GM18861 (cell line): ENCODE data around the gene ZNF431.
"Not testable (repeated sequence)": the region's sequence is repeated elsewhere in the genome, so short reads cannot be mapped to it uniquely, and the experiment has no call there.

ENCODE experiments used
- ATAC-seq: cut with Tn5 transposase; IDR thresholded peaks from one replicate; pipeline ENCODE4 v1.9.1; 2021; ENCODE audit not compliant: unreplicated experiment

The ZNF431 gene

DNA sequence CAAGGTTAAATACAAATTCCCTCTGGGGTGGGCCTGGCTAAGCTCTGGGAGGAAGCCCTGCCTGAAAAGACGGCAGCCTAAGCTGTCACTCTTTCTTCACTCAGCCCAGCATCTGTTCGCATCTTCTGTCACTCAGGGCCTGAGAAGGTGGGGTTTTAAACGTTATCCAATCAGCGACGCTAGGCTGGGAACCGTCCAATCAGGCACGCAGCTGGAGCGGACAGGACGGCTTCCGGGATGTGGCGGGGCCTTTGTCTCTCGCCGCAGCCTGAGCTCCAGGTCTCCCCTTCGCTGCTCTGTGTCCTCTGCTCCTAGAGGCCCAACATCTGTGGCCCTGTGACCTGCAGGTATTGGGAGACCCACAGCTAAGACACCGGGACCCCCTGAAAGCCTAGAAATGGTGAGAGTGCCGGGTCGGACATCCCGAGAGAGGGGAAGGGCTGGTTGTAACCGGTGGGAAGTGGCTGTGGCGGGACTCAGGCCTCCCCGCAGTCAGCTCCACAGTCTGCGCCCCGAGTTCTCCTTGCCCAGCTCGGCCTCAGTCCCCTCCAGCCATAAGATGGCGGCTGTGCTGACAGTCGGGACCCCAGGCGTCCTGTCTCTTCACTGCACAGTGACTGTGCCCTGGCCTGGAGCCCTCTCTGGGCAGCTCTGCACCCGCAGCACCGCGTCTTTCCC is at the start of gene ZNF431:
Gene ZNF431 (plus strand): TSS at position 254 of the 678 bp plus-strand sequence. CDS start 144 bp downstream, at position 398.
- peak; percentile 96 for ATAC-seq

DNA sequence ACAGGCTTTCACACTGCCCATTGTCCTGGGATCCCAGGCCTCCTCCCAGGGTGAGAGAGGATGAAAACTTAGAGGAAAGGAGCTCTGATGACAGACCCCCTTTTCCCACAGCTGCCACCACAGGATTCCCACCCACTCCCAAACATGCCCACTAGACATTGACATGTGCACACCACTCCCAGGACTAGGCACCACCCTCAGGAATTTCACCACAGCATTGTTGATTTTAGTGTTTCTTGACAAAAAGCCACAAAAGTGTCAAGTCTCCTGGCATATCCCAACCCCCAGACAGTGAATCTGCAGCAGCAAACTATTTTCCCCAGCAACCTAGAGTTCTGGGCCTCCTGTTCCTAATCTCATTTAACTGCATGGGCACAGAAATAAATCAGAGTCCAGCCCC is 49.7 kb upstream of the ZNF431 start:
- ATAC-seq = no peak

- ATAC-seq = no peak
These were observed 47.4 kb upstream of the ZNF431 start for GRCh38 chr19:21094347-21095025.

GRCh38 chr19:21098291-21098690 is 43.5 kb upstream of the ZNF431 start:
- no peak for ATAC-seq

GRCh38 chr19:21101521-21102242 is 40.2 kb upstream of the ZNF431 start:
- no peak for ATAC-seq

DNA sequence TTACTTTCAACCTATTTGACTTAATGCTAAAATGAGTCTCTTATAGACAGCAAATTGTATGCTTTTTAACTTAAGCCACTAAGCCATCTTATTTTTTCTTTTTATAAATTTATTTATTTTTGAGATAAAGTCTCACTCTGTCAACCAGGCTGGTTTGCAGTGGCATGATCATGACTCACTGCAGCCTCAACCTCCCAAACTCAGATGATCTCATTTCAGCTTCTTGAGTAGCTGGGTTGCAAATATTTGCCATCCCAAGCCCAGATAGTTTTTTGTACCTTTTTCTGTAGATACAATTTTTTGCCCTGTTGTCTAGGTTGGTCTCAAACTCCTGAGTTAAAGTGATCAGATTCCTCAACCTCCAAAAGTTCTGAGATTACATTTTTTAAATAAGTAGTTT is 32.7 kb upstream of the ZNF431 start:
- ATAC-seq = no peak

- ATAC-seq = no peak
These were observed 31.7 kb upstream of the ZNF431 start for GRCh38 chr19:21110183-21110582.

GRCh38 chr19:21115430-21115829 is 26.4 kb upstream of the ZNF431 start:
- no peak for ATAC-seq

- no peak for ATAC-seq
These were observed 24.6 kb upstream of the ZNF431 start for GRCh38 chr19:21117041-21117907.

DNA sequence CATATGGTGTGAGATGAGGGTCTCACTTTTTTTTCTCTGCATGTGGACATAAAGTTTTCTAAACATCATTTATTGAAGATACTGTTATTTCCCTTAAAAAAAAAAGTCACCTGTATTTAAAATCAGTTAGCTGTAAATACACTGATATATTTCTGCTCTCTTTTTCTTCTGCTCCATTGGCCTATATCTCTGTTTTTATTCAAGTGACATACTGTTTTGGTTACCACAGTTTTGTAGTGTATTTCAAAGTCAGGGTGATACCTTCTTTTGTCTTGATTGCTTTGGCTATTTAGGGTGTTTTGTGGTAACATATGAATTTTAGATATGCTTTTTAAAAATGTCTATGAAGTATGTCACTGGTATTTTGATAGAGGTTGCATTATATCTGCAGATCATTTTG is 15.8 kb upstream of the ZNF431 start:
- no peak for ATAC-seq

GRCh38 chr19:21127001-21127400 is 14.8 kb upstream of the ZNF431 start:
- ATAC-seq = no peak

DNA sequence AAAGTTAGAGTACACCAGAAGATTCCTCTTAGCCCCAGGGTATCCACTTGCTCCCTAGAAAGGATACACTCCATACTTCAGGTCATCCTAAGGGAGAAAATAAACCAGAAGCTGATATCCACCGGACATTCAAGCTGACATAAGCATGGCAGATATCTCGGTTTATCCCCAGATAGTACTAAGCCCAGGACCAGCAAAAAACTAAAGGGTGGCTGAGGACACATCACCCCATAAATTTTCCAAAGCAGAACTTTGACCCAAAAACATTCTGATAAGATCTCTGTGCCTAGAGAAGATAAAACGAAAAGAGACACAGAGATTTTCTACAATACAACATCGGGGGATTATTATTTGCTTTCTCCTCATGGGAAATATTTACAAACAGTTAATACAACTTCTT is 13.9 kb upstream of the ZNF431 start:
- ATAC-seq = no peak

- ATAC-seq = no peak
These were observed 12.7 kb upstream of the ZNF431 start for GRCh38 chr19:21128901-21129698.

- ATAC-seq = no peak
These were observed 11.6 kb upstream of the ZNF431 start for GRCh38 chr19:21130097-21130775.

- ATAC-seq = no peak
These were observed 8.2 kb upstream of the ZNF431 start for GRCh38 chr19:21133633-21134032.

DNA sequence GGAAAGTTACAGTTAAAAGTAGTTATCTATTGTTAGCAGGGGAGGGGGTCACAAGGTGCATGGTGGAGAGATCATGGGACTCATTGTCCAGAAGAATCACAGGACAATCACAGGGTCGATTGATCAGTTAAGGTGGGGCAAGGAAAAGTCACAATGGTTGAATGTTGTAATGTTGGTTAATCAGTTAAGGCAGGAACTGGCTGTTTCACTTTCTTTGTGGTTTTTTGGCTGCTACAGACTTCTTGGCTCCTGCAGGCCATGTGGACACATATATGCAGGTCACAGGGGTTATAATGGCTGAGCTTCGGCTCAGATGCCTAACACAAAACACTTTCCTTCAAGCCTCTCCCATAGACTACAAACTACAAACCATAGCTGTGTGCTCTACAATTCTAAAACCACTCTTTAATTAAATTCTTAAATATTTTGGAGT is 6.9 kb upstream of the ZNF431 start:
- ATAC-seq = no peak

GRCh38 chr19:21135433-21135832 is 6.4 kb upstream of the ZNF431 start:
- ATAC-seq = no peak

DNA sequence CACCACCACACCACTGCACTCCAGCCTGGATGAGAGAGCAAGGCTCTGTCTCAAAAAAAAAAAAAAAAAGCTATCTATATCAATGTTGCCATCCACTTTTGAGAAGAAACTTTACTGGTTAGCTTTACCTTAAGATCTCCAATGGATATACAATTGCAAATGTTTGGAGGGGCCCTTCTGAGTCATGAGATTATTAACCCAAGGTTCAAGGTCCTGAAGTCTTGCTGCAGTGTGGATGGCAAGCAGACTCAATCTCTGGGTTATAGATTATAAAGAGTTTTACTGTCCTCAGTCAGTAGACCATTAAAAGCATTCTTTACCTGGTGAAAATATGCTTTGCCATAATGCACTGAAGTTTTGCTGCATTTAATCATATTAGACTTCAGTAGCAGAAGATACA is 3.7 kb upstream of the ZNF431 start:
- no peak for ATAC-seq

DNA sequence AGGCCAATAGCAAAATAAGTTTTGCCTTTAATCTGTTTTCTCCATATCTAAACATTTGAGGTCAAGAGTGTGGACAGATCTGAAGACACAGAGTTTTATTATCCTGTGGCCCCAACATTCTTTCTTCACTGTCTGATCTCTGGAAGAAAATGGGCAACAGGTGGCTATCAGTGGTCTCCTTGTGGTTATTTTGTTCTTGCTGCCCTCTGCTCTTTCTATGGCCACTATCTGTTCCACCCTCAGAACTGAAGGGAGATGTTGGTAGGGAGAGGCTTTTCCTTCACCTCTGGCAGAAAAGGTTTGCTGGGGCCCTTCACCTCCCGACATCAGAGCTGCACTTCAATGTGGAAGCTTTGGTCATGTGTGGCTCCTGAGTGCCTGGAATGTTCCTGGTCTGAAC is 834 bp upstream of the ZNF431 start:
- ATAC-seq = not testable (repeated sequence)

DNA sequence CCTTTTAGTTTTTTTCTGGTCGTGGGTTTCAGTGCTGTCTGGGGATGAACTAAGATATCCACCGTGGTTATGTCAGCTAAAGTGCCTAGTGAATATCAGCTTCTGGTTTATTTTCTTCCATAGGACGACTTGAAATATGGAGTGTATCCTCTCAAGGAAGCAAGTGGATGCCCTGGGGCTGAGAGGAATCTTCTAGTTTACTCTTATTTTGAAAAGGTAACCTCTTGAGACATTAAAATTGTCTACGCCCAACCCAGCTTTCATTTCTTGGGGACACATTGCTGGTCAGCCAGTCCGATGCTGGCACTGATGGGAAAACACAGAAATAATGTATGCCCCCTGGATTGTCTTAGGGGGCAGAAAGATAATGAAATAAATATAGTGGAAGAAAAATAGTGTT is 1.6 kb downstream of the ZNF431 start:
- ATAC-seq = no peak
